ENCODE measurements around the gene DCHS1. TPM values are rescaled to one million over a fixed set of nuclear protein-coding genes. Genes with fewer than 3 reads are reported as not detected.

DCHS1 gene
- total RNA-seq, 1 experiment from 2014 or later: 14.2 TPM

DNA sequence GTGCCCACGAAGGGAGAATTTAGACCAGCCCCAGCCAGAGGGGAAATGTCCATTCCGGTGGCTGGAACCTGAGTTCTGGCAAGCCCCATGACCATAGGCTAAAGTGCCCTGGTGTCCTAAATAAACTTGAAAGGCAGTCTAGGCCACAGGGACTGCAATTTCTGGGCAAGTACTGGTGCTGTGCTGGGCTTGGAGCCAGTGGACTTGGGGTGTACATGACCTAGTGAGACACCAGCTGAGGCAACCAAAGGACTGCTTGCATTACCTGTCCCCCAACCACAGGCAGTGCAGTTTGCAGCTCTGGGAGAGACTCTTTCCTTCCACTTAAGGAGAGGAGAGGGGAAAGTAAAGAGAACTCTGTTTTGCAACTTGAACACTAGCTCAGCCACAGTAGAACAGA, 75.9 kb downstream of the DCHS1 start:
- Mint-ChIP-seq H3K27ac (no peak overlapping the region), H3K4me1 (no peaks in the 10 kb centered on the region), H3K36me3 (peaks cover 3% of the 10 kb centered on the region), H3K27me3 (ENCODE audit: low read depth) (no peaks in the 10 kb centered on the region), H3K4me3 (no peak overlapping the region), H3K9me3 (peaks cover 24% of the 10 kb centered on the region)
- CTCF ChIA-PET: interaction anchor here (1.3 to 1.6 kb wide), 2 partner anchors 9 to 48 kb away, joined by 4 read pairs; no protein-coding TSS in a partner anchor
- TF ChIP-seq ZNF219 (CRISPR knock-in tag; IDR thresholded peaks at IDR 0.05; ENCODE audit: borderline replicate concordance): no peak
- TF ChIP-seq HMGA2 (CRISPR knock-in tag; IDR thresholded peaks at IDR 0.05): no peak
- TF ChIP-seq IRF1 (CRISPR knock-in tag; IDR thresholded peaks at IDR 0.05): no peak
- TF ChIP-seq ATF1 (CRISPR knock-in tag; IDR thresholded peaks at IDR 0.05): no peak
- TF ChIP-seq, protein P1, sequence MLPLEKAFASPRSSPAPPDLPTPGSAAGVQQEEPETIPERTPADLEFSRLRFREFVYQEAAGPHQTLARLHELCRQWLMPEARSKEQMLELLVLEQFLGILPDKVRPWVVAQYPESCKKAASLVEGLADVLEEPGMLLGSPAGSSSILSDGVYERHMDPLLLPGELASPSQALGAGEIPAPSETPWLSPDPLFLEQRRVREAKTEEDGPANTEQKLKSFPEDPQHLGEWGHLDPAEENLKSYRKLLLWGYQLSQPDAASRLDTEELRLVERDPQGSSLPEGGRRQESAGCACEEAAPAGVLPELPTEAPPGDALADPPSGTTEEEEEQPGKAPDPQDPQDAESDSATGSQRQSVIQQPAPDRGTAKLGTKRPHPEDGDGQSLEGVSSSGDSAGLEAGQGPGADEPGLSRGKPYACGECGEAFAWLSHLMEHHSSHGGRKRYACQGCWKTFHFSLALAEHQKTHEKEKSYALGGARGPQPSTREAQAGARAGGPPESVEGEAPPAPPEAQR (CRISPR knock-in tag; IDR thresholded peaks at IDR 0.05): no peak
- TF ChIP-seq ZNF512 (CRISPR knock-in tag; IDR thresholded peaks at IDR 0.05; ENCODE audit: borderline replicate concordance): no peak
- TF ChIP-seq ESRRA (CRISPR knock-in tag; IDR thresholded peaks at IDR 0.05; ENCODE audit: borderline replicate concordance): no peak
- no peak for ATAC-seq
- POLR2A ChIA-PET: no interaction called here
- no peak for DNase-seq (ENCODE audit: low spot score)

DNA sequence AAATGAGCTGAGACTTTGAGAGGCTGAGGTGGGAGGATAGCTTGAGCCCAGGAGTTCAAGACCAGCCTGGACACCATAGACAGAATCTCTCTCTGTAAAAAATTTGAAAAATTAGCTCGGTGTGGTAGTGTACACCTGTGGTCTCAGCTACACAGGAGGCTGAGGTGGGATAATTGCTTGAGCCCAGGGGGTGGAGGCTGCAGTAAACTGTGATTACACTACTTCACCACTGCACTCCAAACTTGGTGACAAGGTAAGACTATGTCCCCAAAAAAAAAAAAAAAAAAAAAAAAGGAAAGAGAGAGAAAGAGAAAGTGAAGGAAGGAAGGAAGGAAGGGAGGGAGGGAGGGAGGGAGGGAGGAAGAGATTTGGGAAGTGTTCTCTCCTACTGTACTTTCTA, 77.5 kb downstream of the DCHS1 start:
- Mint-ChIP-seq H3K4me1 (no peaks in the 10 kb centered on the region), H3K36me3 (no peaks in the 10 kb centered on the region; the same call in 1 of the 2 replicates), H3K9me3 (peaks cover 9% of the 10 kb centered on the region), H3K27ac (no peak overlapping the region), H3K4me3 (no peak overlapping the region), H3K27me3 (ENCODE audit: low read depth) (no peaks in the 10 kb centered on the region)
- DNase-seq (ENCODE audit: low spot score): no peak
- CTCF ChIA-PET: interaction anchor here (1.0 to 1.6 kb wide), 3 partner anchors 10 to 47 kb away, joined by 3 to 4 read pairs (median 4); partner anchors contain the start of gene TPP1
- POLR2A ChIA-PET: no interaction called here
- ATAC-seq: peak; percentile 48
- TF ChIP-seq SP1 (CRISPR knock-in tag; conservative IDR thresholded peaks at IDR 0.05) (no peak), ZNF232 (CRISPR knock-in tag; IDR thresholded peaks at IDR 0.05) (no peak), ZBTB43 (CRISPR knock-in tag; IDR thresholded peaks at IDR 0.05) (no peak), ATF2 (CRISPR knock-in tag; IDR thresholded peaks at IDR 0.05; ENCODE audit: borderline replicate concordance, low read depth) (no peak), NR2C2 (CRISPR knock-in tag; IDR thresholded peaks at IDR 0.05) (no peak), ZNF138 (CRISPR knock-in tag; conservative IDR thresholded peaks at IDR 0.05) (no peak), ARID4B (CRISPR knock-in tag; IDR thresholded peaks at IDR 0.05; ENCODE audit: borderline replicate concordance) (no peak), ZNF263 (CRISPR knock-in tag; IDR thresholded peaks at IDR 0.05; ENCODE audit: low read depth) (no peak)
- TF ChIP-seq, protein P2, sequence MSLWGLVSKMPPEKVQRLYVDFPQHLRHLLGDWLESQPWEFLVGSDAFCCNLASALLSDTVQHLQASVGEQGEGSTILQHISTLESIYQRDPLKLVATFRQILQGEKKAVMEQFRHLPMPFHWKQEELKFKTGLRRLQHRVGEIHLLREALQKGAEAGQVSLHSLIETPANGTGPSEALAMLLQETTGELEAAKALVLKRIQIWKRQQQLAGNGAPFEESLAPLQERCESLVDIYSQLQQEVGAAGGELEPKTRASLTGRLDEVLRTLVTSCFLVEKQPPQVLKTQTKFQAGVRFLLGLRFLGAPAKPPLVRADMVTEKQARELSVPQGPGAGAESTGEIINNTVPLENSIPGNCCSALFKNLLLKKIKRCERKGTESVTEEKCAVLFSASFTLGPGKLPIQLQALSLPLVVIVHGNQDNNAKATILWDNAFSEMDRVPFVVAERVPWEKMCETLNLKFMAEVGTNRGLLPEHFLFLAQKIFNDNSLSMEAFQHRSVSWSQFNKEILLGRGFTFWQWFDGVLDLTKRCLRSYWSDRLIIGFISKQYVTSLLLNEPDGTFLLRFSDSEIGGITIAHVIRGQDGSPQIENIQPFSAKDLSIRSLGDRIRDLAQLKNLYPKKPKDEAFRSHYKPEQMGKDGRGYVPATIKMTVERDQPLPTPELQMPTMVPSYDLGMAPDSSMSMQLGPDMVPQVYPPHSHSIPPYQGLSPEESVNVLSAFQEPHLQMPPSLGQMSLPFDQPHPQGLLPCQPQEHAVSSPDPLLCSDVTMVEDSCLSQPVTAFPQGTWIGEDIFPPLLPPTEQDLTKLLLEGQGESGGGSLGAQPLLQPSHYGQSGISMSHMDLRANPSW (CRISPR knock-in tag; conservative IDR thresholded peaks at IDR 0.05; ENCODE audit: low read depth): no peak
- TF ChIP-seq, protein P3, sequence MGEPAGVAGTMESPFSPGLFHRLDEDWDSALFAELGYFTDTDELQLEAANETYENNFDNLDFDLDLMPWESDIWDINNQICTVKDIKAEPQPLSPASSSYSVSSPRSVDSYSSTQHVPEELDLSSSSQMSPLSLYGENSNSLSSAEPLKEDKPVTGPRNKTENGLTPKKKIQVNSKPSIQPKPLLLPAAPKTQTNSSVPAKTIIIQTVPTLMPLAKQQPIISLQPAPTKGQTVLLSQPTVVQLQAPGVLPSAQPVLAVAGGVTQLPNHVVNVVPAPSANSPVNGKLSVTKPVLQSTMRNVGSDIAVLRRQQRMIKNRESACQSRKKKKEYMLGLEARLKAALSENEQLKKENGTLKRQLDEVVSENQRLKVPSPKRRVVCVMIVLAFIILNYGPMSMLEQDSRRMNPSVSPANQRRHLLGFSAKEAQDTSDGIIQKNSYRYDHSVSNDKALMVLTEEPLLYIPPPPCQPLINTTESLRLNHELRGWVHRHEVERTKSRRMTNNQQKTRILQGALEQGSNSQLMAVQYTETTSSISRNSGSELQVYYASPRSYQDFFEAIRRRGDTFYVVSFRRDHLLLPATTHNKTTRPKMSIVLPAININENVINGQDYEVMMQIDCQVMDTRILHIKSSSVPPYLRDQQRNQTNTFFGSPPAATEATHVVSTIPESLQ (CRISPR knock-in tag; IDR thresholded peaks at IDR 0.05): no peak
